ENCODE measurements around the gene CFAP299.
"Not testable (repeated sequence)": the region's sequence is repeated elsewhere in the genome, so short reads cannot be mapped to it uniquely, and the experiment has no call there.

CFAP299 gene

DNA sequence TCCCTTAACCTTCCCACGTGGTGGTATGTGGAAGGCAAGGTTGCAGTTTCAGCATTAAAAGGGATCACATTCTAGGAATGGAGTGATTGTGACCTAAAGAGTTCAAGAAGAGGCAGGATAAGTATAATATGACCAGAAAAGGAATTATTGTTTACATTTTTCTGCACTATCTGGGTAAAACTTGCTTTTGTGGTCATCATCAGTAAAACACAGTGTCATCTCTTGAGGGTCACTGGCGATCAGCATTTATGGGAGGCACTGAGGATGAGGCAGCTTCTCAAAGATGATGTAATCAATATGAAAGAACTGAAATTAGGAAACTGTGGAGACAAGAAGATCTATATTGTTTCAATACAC is 88.7 kb downstream of the CFAP299 start:
- DNase-seq (ENCODE audit: insufficient read length, low spot score) (no peak), FAIRE-seq (no peak)
- TF ChIP-seq PAX5 (IDR thresholded peaks at IDR 0.05; ENCODE audit: insufficient read depth, low read length, severe bottlenecking) (no peak), POLR2AphosphoS5 (IDR thresholded peaks at IDR 0.05; ENCODE audit: low read depth, low read length) (no peak), TAF1 (IDR thresholded peaks at IDR 0.05; ENCODE audit: low read depth, low read length) (no peak), POLR2A (IDR thresholded peaks at IDR 0.05; ENCODE audit: low read depth, low read length) (no peak), POU2F2 (IDR thresholded peaks at IDR 0.05; ENCODE audit: low read depth, low read length) (no peak), SPI1 (IDR thresholded peaks at IDR 0.05; ENCODE audit: low read depth, low read length) (no peak)

DNA sequence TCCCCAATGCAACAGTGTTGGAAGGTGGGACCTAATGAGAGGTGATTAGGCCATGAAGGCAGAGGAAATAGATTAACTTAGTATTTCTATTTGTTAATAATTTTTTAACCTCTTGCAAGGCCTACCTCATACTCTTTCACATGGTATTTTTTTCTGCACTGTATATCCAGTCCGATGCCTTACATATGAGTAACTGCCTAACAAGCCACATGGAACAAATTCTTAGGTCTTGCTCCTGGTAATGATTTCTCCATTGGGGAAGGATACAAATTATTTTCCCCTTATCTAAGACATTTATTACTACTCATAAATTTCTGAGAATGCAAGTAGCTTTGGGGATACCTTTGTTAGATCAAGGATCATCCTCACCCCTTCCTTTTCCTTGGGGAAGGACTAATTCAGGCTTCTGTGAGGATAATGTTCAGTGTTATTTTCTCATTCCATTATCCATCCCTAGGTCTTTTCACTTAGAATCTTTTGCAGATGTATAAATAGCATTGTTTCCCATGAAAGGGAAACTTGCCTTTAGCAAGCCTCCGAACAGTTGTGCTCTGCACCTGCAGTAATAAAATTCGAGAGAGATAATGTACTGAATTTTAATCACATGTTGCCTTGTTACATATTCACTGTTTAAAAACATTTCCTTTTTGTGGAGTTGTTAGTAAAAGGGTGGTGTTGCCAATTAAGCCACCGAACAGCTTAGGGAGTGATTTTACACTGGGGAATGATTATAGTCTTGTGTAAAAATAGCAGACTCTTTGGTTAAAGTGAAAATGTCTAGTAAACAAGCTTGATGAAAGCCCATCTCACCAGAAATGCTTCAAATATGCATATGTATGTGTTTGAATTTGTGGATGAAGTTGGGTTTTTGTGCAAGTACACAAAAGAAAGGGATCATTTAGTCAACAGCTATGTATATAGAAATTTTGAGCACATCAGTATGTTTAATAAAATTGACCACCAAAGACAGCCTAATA is 89.9 kb downstream of the CFAP299 start:
- DNase-seq (ENCODE audit: insufficient read length, low spot score) (no peak), FAIRE-seq (no peak)
- no peak for TF ChIP-seq TAF1 (IDR thresholded peaks at IDR 0.05; ENCODE audit: low read depth, low read length)
- no peak for TF ChIP-seq POLR2A (IDR thresholded peaks at IDR 0.05; ENCODE audit: low read depth, low read length)
- no peak for TF ChIP-seq POLR2AphosphoS5 (IDR thresholded peaks at IDR 0.05; ENCODE audit: low read depth, low read length)
- TF ChIP-seq POU2F2 (IDR thresholded peaks at IDR 0.05; ENCODE audit: low read depth, low read length): no peak
- no peak for TF ChIP-seq PAX5 (IDR thresholded peaks at IDR 0.05; ENCODE audit: insufficient read depth, low read length, severe bottlenecking)
- TF ChIP-seq SPI1 (IDR thresholded peaks at IDR 0.05; ENCODE audit: low read depth, low read length): no peak

DNA sequence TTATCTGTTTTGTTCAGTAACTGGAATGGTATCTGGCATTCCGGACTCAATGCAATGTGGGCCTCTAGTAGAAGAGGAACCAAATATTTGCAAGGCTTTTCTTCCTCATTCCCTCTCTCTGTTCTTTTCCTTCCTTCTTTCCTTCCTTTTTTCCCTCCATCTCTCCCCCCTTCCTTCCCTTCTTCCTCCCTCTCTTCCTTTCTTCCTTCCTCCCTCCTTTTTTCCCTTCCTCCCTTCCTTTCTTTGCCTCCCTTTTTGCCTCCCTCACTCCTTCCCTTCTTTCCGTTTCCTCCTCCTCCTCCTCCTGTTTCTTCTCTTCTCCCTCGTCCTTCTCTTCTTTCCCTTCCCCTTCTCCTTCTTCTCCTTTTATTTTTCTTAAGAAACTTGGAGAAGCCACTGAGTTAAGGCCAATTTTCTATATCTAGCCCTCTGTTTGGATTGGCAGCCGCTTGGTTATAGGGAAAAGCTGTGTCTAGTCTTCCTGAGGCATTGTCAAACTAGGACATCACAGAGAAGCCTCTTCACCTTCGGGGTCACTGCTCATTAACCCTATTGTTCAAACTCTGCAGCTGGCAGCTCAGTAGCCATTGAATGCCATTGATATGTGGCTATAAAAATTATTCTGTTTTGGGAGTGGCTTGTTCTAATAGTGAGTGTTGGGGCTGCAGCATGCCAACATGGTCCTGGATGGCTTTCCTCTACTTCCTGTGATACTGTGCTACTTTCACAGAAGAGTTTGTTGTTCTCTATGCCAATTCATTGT is 95.9 kb downstream of the CFAP299 start:
- no peak for TF ChIP-seq POLR2AphosphoS5 (IDR thresholded peaks at IDR 0.05; ENCODE audit: low read depth, low read length)
- TF ChIP-seq POU2F2 (IDR thresholded peaks at IDR 0.05; ENCODE audit: low read depth, low read length): no peak
- TF ChIP-seq TAF1 (IDR thresholded peaks at IDR 0.05; ENCODE audit: low read depth, low read length): no peak
- TF ChIP-seq POLR2A (IDR thresholded peaks at IDR 0.05; ENCODE audit: low read depth, low read length): no peak
- TF ChIP-seq SPI1 (IDR thresholded peaks at IDR 0.05; ENCODE audit: low read depth, low read length): no peak
- DNase-seq (ENCODE audit: insufficient read length, low spot score) (no peak), FAIRE-seq (no peak)

DNA sequence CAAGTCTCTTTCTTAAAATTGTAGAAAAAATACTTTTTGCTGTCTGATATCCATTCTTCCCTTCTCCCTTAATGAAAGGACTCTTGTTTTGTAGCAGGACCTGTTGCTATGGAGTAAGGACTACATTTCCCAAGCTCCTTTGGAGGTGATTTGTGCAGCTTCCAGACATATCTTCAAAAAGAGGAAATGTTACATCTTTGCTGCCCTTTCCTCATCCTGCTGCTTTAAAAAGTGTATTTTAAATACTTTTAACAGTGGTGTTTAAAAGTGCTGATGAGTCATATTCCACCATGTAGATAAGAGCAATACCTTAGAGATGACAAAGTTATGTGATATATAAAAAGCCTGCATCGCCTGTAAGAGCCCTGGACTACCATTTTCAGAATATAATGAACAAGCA is 98.7 kb downstream of the CFAP299 start:
- DNase-seq (ENCODE audit: insufficient read length, low spot score) (no peak), FAIRE-seq (no peak)
- TF ChIP-seq PAX5 (IDR thresholded peaks at IDR 0.05; ENCODE audit: insufficient read depth, low read length, severe bottlenecking): no peak
- no peak for TF ChIP-seq POLR2A (IDR thresholded peaks at IDR 0.05; ENCODE audit: low read depth, low read length)
- TF ChIP-seq POU2F2 (IDR thresholded peaks at IDR 0.05; ENCODE audit: low read depth, low read length): no peak
- no peak for TF ChIP-seq TAF1 (IDR thresholded peaks at IDR 0.05; ENCODE audit: low read depth, low read length)
- TF ChIP-seq POLR2AphosphoS5 (IDR thresholded peaks at IDR 0.05; ENCODE audit: low read depth, low read length): no peak
- peak; percentile 51 for TF ChIP-seq SPI1 (IDR thresholded peaks at IDR 0.05; ENCODE audit: low read depth, low read length)

DNA sequence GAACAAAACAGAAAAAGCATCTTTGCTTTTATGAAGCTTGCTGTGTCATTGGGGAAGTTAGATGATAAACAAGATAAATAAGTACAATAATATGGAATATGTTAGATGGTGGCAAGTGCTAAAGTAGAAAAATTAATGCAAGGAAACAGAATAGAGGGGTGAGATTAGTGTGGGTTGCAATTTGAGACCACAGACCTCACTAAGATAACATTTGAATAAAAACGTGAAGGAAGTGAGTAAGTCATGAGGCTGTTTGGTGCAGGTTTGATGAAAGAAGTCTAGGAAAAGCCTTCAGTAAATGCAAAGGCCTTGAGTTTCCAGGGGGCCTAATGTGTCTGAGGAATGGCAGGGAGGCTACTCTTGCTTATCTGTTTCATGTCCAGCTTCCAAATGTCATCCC is 102.5 kb downstream of the CFAP299 start:
- FAIRE-seq (no peak), DNase-seq (ENCODE audit: insufficient read length, low spot score) (no peak)
- TF ChIP-seq TAF1 (IDR thresholded peaks at IDR 0.05; ENCODE audit: low read depth, low read length): no peak

DNA sequence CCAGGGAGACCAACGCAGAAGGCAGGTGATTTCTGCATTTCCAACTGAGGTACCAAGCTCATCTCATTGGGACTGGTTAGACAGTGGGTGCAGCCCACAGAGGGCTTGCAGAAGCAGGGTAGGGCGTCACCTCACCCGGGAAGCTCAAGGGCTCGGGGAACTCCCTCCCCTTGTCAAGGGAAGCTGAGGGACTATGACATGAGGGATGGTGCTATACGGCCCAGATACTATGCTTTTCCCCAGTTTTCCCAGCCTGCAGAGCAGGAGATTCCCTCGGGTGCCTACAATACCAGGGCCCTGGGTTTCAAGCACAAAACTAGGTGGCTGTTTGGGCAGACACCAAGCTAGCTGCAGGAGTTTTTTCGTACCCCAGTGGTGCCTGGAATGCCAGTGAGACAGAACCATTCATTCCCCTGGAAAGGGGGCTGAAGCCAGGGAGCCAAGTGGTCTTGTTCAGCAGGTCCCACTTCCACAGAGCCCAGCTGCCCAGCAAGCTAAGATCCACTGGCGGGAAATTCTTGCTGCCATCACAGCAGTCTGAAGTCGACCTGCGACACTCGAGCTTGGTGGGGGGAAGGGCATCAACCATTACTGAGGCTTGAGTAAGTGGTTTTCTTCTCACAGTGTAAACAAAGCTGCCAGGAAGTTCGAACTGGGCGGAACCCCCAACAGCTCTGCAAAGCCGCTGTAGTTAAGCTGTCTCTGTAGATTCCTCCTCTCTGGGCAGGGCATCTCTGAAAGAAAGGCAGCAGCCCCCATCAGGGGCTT is 103.9 kb downstream of the CFAP299 start:
- not testable (repeated sequence) for DNase-seq (ENCODE audit: insufficient read length, low spot score); FAIRE-seq

DNA sequence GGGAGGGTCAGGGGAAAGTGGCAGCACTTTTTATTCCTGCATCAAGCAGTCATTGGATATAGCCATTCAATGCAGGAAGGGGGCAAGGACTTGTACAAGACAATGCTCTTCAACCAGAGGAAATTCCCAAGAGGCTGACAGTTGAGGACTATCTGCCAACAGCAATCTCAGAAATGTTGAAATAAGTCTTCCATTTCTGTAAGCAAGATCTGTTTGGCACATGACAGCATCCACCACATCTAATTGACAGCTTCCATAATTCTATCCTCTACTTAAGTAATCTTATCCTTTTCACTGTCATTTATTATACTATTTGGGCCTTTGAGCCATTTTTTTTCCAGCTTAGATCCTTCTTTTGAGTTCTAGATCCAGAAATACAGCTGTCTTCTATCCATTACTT is 110.7 kb downstream of the CFAP299 start:
- DNase-seq (ENCODE audit: insufficient read length, low spot score) (no peak), FAIRE-seq (no peak)
- TF ChIP-seq POLR2A (IDR thresholded peaks at IDR 0.05; ENCODE audit: low read depth, low read length) (no peak), SPI1 (IDR thresholded peaks at IDR 0.05; ENCODE audit: low read depth, low read length) (no peak), POU2F2 (IDR thresholded peaks at IDR 0.05; ENCODE audit: low read depth, low read length) (no peak), POLR2AphosphoS5 (IDR thresholded peaks at IDR 0.05; ENCODE audit: low read depth, low read length) (no peak), TAF1 (IDR thresholded peaks at IDR 0.05; ENCODE audit: low read depth, low read length) (no peak), PAX5 (IDR thresholded peaks at IDR 0.05; ENCODE audit: insufficient read depth, low read length, severe bottlenecking) (no peak)

DNA sequence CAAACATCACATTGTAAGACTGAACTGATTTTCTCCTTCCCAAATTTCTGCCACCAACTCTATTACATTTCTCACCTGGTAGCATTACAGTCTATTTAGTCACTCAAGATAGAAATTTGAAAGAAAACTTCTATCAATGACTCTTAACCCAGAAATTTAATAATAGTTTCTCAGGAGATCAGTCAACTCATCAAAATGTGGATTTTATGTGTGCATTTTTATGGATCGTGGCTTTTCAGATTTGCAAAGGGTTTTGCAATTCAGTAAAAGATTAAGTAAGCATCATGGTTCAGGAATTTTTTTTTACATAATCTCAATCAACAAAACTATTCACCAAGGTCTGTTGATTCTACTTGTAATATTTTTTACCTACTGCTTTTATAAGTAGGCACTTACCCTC is 111.1 kb downstream of the CFAP299 start:
- no peak for DNase-seq (ENCODE audit: insufficient read length, low spot score)
- TF ChIP-seq POLR2AphosphoS5 (IDR thresholded peaks at IDR 0.05; ENCODE audit: low read depth, low read length): no peak
- TF ChIP-seq POLR2A (IDR thresholded peaks at IDR 0.05; ENCODE audit: low read depth, low read length): no peak
- no peak for TF ChIP-seq SPI1 (IDR thresholded peaks at IDR 0.05; ENCODE audit: low read depth, low read length)
- no peak for TF ChIP-seq POU2F2 (IDR thresholded peaks at IDR 0.05; ENCODE audit: low read depth, low read length)
- TF ChIP-seq PAX5 (IDR thresholded peaks at IDR 0.05; ENCODE audit: insufficient read depth, low read length, severe bottlenecking): no peak
- TF ChIP-seq TAF1 (IDR thresholded peaks at IDR 0.05; ENCODE audit: low read depth, low read length): no peak
- no peak for FAIRE-seq

DNA sequence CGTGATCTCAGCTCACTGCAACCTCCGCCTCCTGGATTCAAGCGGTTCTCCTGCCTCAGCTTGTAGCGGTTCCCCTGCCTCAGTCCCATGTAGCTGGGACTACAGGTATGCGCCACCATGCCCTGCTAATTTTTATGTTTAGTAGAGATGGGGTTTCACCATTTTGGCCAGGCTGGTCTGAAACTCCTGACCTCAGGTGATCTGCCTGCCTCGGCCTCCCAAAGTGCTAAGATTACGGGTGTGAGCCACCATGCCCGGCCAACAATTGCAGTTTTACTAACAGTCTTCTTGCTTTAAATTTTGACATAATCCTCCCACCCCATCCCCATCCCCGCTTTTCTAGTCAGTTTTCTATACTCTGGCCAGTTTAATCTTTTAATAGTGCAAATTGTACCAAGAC is 112.0 kb downstream of the CFAP299 start:
- FAIRE-seq (no peak), DNase-seq (ENCODE audit: insufficient read length, low spot score) (no peak)
- TF ChIP-seq SPI1 (IDR thresholded peaks at IDR 0.05; ENCODE audit: low read depth, low read length) (no peak), POLR2AphosphoS5 (IDR thresholded peaks at IDR 0.05; ENCODE audit: low read depth, low read length) (no peak), PAX5 (IDR thresholded peaks at IDR 0.05; ENCODE audit: insufficient read depth, low read length, severe bottlenecking) (no peak), POLR2A (IDR thresholded peaks at IDR 0.05; ENCODE audit: low read depth, low read length) (no peak), POU2F2 (IDR thresholded peaks at IDR 0.05; ENCODE audit: low read depth, low read length) (no peak), TAF1 (IDR thresholded peaks at IDR 0.05; ENCODE audit: low read depth, low read length) (no peak)

Measured in GM12891 (cell line).